Left lung (tissue), 10 donors: ENCODE results near the gene NOS2. TPM values are rescaled to one million over a fixed set of nuclear protein-coding genes. Genes with fewer than 3 reads are reported as not detected.

Experiments used
- ATAC-seq: fragments of 200-7000 bp; cut with Tn5 transposase; one replicate; pipeline ENCODE4 v1.9.1; 2020; ENCODE audit warnings: moderate library complexity
- DNase-seq, 4 donors: peaks; one replicate each; pipeline ENCODE4 v3.0.0-alpha.2; 2013 to 2020
- H3K27ac ChIP-seq, 2 donors: fragments of 200-600 bp; sonication (generic) in 1 of 2; one replicate each; pipeline versions ENCODE4 v1.5.0 to v1.8.0; 2020 to 2021
- H3K27me3 ChIP-seq, 2 donors: fragments of 200-600 bp; sonication (generic) in 1 of 2; one replicate each; pipeline versions ENCODE4 v1.5.0 to v1.8.0; 2020 to 2021
- H3K36me3 ChIP-seq, 2 donors: fragments of 200-600 bp; sonication (generic) in 1 of 2; one replicate each; pipeline versions ENCODE4 v1.5.0 to v1.8.0; 2020 to 2021
- H3K4me1 ChIP-seq, 2 donors: fragments of 200-600 bp; one replicate each; pipeline ENCODE4 v1.8.0; 2021
- H3K4me3 ChIP-seq, 2 donors: fragments of 200-600 bp; sonication (generic) in 1 of 2; one replicate each; pipeline versions ENCODE4 v1.5.0 to v1.8.0; 2020 to 2021; ENCODE audit warnings: mild to moderate bottlenecking in 1 of 2
- H3K9me3 ChIP-seq, 2 donors: fragments of 200-600 bp; sonication (generic) in 1 of 2; one replicate each; pipeline versions ENCODE4 v1.5.0 to v1.8.0; 2020 to 2021
- intact Hi-C, 2 donors: fragments of 100-400 bp; cut with DNase I; formaldehyde crosslinking; loops; one replicate each; pipeline versions ENCODE4 v1.11.2 to v1.14.2; 2022
- polyA plus RNA-seq, 6 donors: library from polyadenylated mRNA; unstranded; fragments of 120-200 nt; gene quantifications; one replicate each; pipeline ENCODE4 v1.2.1, GENCODE V29; 2013; ENCODE audit not compliant: insufficient read length in 6 of 6
- total RNA-seq, 2 donors: library from RNA; stranded (reverse); fragmentation: NEBNext Ultra II Directional; extraction: Animal tissue kit (Norgen Biotek cat#: 25700); gene quantifications; one replicate each; pipeline ENCODE4 v1.2.1, GENCODE V29; 2021
- TF ChIP-seq, protein P1 (sequence below), 2 donors: fragments of 200-600 bp; sonication (generic) in 1 of 2; IDR thresholded peaks; one replicate each; pipeline versions ENCODE4 v1.5.0 to v1.8.0; 2021; ENCODE audit warnings: antibody characterized with exemption in 2 of 2
- donor health status: DM: no; HTN: yes; CAD: no.
- donor health status: DM: no; HTN: no; CAD: no.

NOS2 gene
- total and polyA plus RNA-seq, 8 donors = 0.34 to 2.3 (median 1.7) TPM

DNA sequence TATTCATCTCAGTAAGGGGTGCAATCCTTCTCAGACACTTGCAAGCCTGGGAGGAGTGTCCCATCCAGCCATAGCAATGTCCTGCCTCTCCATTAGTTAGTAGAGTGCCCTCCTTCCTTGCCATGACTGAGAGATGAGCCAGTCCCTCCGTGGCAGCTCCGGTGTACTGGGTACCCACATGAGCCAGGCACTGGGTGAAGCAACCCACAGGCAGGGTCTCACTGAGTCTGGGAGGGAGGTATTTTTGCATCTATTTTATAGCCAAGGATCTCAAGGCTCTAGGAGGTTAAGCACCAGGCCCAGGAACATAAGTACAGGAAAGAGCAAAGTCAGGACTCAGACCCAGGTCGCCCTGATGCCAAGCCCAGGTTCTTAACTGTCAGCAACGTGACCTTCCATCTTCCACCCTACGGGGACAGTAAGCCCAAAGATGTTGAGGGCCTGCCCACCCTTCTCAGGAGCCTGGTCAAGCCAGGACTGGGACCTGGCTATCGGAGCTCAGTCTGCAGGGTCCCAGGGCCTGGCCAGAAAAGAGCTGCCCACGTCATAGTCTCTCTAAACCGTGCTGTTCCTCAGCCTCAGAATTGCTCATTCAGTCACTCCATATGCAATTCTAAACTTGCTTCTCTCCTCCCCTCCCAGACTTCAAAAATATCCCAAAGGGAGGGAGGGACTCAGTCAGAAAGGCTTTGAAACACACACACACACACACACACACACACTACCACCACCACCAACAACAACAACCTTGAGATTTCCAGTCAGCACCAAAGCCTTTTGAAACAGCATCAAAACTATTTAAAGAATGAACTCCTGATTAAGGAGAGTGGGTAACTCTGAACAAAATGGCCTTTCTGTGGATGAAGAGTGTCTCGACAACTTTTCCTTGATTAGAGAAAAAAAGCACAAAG, 16.6 kb downstream of the NOS2 start:
- intact Hi-C loops = no loop called here
- no peaks in the 10 kb centered on the region for H3K36me3 ChIP-seq
- TF ChIP-seq, protein P1, sequence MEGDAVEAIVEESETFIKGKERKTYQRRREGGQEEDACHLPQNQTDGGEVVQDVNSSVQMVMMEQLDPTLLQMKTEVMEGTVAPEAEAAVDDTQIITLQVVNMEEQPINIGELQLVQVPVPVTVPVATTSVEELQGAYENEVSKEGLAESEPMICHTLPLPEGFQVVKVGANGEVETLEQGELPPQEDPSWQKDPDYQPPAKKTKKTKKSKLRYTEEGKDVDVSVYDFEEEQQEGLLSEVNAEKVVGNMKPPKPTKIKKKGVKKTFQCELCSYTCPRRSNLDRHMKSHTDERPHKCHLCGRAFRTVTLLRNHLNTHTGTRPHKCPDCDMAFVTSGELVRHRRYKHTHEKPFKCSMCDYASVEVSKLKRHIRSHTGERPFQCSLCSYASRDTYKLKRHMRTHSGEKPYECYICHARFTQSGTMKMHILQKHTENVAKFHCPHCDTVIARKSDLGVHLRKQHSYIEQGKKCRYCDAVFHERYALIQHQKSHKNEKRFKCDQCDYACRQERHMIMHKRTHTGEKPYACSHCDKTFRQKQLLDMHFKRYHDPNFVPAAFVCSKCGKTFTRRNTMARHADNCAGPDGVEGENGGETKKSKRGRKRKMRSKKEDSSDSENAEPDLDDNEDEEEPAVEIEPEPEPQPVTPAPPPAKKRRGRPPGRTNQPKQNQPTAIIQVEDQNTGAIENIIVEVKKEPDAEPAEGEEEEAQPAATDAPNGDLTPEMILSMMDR (IDR thresholded peaks at IDR 0.05) = no peak
- no peaks in the 10 kb centered on the region for H3K4me1 ChIP-seq
- H3K27ac ChIP-seq = peak overlapping the region; percentile 3 to 10
- no peaks in the 10 kb centered on the region for H3K9me3 ChIP-seq
- ATAC-seq (no peak), DNase-seq (peak in 1 of 4 donors; percentile 27)
- no peak overlapping the region for H3K4me3 ChIP-seq
- no peaks in the 10 kb centered on the region for H3K27me3 ChIP-seq

DNA sequence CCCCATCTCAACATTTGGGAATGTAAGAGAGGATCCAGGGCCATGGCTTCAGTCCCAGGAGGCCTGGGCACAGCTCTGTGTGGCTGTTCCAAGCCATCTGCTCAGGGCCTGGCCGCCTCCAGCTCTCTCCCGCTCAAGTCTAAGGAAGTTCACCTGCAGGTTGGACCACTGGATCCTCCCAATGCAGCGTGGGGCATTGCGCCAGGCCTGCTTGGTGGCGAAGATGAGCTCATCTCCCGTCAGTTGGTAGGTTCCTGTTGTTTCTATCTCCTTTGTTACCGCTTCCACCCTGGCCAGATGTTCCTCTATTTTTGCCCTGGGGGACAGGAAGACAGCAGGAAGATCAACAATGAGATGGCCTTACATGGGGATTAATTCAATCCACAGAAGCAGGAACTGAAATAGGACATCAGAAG, 17.5 kb downstream of the NOS2 start:
- peak in 2 of 4 donors; percentile 19 to 61 for DNase-seq
- TF ChIP-seq, protein P1 (IDR thresholded peaks at IDR 0.05) = no peak
- no peaks in the 10 kb centered on the region for H3K36me3 ChIP-seq
- no peak overlapping the region for H3K4me3 ChIP-seq
- no peaks in the 10 kb centered on the region for H3K4me1 ChIP-seq
- H3K27me3 ChIP-seq = no peaks in the 10 kb centered on the region
- no peak for ATAC-seq
- intact Hi-C loops = no loop called here
- no peak overlapping the region for H3K27ac ChIP-seq
- H3K9me3 ChIP-seq = no peaks in the 10 kb centered on the region

DNA sequence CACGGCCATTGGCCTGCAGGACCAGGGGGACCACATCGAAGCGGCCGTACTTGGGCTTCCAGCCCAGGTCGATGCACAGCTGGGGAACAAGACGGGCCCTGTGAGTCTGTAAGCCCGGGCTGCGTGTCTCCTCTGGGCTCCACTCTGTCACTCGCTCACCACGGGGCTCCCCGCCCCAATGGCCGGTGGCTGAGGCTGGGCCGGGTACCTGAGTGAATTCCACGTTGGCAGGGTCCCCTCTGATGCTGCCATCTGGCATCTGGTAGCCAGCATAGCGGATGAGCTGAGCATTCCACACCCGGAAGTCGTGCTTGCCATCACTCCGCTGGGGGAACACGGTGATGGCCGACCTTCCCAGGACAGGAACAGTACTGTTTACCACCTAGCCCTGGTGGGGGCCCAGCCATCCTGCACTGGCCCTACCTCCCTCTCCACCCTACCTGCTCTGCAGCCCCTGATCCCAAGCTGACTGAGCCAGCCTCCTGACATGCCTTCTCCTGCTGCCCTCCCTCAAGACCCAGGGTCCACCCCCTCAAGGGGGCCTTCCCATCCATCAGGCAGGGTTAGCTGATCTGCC, 19.4 kb downstream of the NOS2 start:
- ATAC-seq = no peak
- no peaks in the 10 kb centered on the region for H3K27me3 ChIP-seq
- H3K27ac ChIP-seq = no peak overlapping the region
- TF ChIP-seq, protein P1 (IDR thresholded peaks at IDR 0.05) = no peak
- H3K9me3 ChIP-seq = no peaks in the 10 kb centered on the region
- no peak overlapping the region for H3K4me3 ChIP-seq
- H3K36me3 ChIP-seq = no peaks in the 10 kb centered on the region
- intact Hi-C loops = no loop called here
- peak in 1 of 4 donors; percentile 61 for DNase-seq
- no peaks in the 10 kb centered on the region for H3K4me1 ChIP-seq

DNA sequence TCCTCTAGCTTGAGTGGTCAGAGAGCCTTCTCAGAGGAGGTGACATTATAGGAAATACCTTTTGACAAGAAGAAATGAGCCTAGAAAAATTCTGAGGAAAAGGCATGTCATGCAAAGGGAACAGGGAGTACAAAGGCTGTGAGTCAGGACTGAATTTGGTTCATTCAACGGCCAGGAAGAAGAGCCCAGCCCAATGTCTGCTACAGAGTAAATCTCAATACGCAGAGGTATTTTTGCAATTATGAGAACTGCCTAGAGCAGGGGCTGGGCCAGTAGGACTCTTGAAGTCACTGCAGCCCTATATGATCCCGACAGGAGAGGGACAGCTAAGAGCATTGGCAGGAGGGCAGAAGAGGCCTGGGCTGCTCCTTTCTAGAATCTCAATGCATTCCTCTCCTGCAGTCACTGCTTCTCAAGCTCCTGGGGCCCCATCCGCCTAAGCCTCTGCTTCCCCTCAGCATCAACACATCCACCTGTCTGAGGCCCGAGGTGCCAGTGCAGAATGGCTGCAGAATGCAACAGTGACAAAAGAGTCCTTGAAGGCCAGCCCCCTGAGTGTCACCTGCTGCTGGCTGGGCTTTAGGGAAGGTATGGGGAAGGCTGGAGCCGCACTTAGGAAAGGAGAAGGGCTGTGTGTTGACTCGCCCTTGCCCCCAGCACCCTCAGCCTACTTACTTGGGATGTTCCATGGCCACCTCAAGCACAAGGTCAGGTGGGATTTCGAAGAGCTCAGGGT, 20.1 kb downstream of the NOS2 start:
- DNase-seq = peak in 1 of 4 donors; percentile 28
- TF ChIP-seq, protein P1 (IDR thresholded peaks at IDR 0.05) = no peak
- H3K27ac ChIP-seq = no peak overlapping the region
- no peak overlapping the region for H3K4me3 ChIP-seq
- intact Hi-C loops = no loop called here
- no peak for ATAC-seq
- no peaks in the 10 kb centered on the region for H3K27me3 ChIP-seq
- H3K36me3 ChIP-seq = no peaks in the 10 kb centered on the region
- no peaks in the 10 kb centered on the region for H3K9me3 ChIP-seq
- H3K4me1 ChIP-seq = no peaks in the 10 kb centered on the region

DNA sequence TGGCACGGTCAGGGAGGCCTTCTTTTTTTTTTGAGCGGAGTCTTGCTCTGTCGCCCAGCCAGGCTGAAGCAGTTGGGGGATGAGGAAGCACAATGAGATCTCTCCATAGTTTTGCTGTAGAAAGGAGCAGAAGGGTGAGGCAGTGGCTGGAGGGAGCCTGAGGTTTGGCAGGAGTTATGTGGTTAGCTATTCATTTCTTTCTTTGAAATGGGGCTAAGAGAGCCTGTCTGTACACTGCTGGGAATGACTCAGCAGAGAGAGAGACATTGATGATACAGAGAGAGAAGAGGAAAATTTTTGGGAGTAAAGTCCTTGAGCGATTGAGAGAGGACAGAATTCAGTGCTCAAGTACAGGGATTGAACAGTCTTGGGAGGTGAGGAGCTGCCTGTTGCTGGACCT, 22.1 kb downstream of the NOS2 start:
- TF ChIP-seq, protein P1 (IDR thresholded peaks at IDR 0.05) = no peak
- DNase-seq = peak in 1 of 4 donors; percentile 17
- peak; percentile 73 for ATAC-seq
- Histone ChIP-seq H3K27ac (no peak overlapping the region), H3K4me1 (no peaks in the 10 kb centered on the region), H3K4me3 (no peak overlapping the region), H3K36me3 (no peaks in the 10 kb centered on the region), H3K9me3 (no peaks in the 10 kb centered on the region), H3K27me3 (no peaks in the 10 kb centered on the region)
- intact Hi-C loops = no loop called here
